Esophagus (tissue), 2 donors: ENCODE data around the gene IAH1. TPM values are rescaled to one million over a fixed set of nuclear protein-coding genes. Genes with fewer than 3 reads are reported as not detected.

Source experiments
- H3K27ac ChIP-seq, 2 donors: one replicate each; pipeline ENCODE4 v1.5.1; 2013; ENCODE audit warnings: low read depth in 2 of 2, mild to moderate bottlenecking in 2 of 2, inconsistent platforms in 1 of 2, low read length in 1 of 2, moderate library complexity in 1 of 2
- H3K27me3 ChIP-seq, 2 donors: one replicate each; pipeline ENCODE4 v1.6.1; 2013; ENCODE audit warnings: low read length in 2 of 2, control low read depth in 1 of 2, mild to moderate bottlenecking in 1 of 2; ENCODE audit not compliant: insufficient read depth in 2 of 2, control insufficient read depth in 1 of 2
- H3K36me3 ChIP-seq, 2 donors: one replicate each; pipeline ENCODE4 v1.6.1; 2013; ENCODE audit warnings: low read length in 1 of 2; ENCODE audit not compliant: control insufficient read depth in 2 of 2, insufficient read depth in 2 of 2
- H3K4me1 ChIP-seq, 2 donors: one replicate each; pipeline ENCODE4 v1.6.1; 2013; ENCODE audit warnings: low read length in 1 of 2; ENCODE audit not compliant: control insufficient read depth in 2 of 2, insufficient read depth in 2 of 2
- H3K4me3 ChIP-seq, 2 donors: one replicate each; pipeline ENCODE4 v1.5.1; 2013; ENCODE audit warnings: low read length in 2 of 2, mild to moderate bottlenecking in 2 of 2, low read depth in 1 of 2, moderate library complexity in 1 of 2
- H3K9me3 ChIP-seq, 2 donors: one replicate each; pipeline ENCODE4 v1.6.1; 2013; ENCODE audit warnings: mild to moderate bottlenecking in 2 of 2, low read depth in 1 of 2, low read length in 1 of 2, moderate library complexity in 1 of 2; ENCODE audit not compliant: control insufficient read depth in 2 of 2, insufficient read depth in 1 of 2
- WGBS, 2 donors: extraction: QIAGEN DNeasy Blood & Tissue Kit; methylation state at CpG; one replicate each; pipeline ENCODE4 v1.1.7; 2013; 5-methylcytosine and 5-hydroxymethylcytosine counted together
- polyA plus RNA-seq, 2 donors: library from polyadenylated mRNA; stranded (reverse); fragments of 200-250 nt; gene quantifications; one replicate each; pipeline ENCODE4 v1.2.3, GENCODE V29; 2013
- donor health status: healthy with polysubstance abuse.
- donor health status: Bipolar disorder and iron deficiency.

Gene IAH1
- polyA plus RNA-seq, 2 donors: 36.2 to 42.2 TPM

DNA sequence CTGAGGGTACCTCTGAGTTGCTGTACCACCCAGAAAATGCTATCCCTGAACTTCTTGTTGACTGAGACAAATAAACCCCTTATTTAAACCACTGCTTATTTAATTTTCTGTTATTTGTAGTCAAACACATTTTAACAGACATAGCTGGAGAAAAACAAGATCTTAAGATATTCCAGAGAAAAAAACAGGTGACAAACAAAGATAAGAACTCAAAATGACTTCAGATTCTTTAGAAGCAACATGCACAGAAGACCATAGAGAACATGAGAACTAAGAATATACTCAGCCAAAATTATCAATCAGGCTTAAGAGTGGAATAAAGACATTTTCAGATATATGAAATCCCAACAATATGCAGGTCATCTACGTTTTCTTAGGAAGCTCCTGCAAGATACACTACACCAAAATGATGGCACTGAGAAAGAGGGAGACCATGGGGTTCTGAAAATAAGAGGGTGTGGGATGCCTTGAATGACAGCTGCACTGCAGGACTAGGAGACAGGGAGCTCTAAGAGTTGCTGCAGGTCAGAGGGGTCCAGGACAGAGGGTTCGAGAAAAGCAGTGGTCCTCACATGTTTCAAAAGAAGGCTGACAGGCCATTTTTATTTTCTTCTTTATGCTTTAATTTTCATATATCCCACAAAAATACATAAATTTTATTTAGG, 42.9 kb downstream of the IAH1 start:
- no peaks in the 10 kb centered on the region for H3K27me3 ChIP-seq
- H3K4me3 ChIP-seq: no peak overlapping the region
- WGBS, 2 donors: 83 to 93% methylated on average over 2 of the region's 2 CpGs
- H3K27ac ChIP-seq: no peak overlapping the region
- H3K4me1 ChIP-seq: no peaks in the 10 kb centered on the region
- H3K36me3 ChIP-seq: peaks cover 14 to 18% of the 10 kb centered on the region in 2 donors
- no peaks in the 10 kb centered on the region for H3K9me3 ChIP-seq

DNA sequence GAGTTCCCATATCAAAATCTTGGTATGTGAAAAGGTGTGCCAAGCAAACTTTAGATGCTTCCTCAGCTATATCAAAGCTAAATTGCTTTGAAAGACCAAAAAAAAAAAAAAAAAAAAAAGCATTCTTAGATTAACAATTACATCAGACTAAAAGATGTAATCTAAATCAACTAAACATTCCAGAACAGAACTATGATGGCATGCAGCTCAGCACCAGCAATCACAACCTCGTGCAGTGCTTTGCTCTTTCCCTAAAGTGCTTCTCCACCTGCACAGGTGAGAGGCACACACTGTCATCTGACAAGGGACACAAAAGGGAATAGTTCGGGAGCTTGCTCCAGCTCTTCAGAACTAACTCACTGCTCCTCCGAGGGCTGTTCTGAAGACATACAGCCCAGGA, 43.8 kb downstream of the IAH1 start:
- peaks cover 14 to 15% of the 10 kb centered on the region in 2 donors for H3K36me3 ChIP-seq
- H3K9me3 ChIP-seq: no peaks in the 10 kb centered on the region
- WGBS, 2 donors: 86 to 91% methylated on average over 3 of the region's 3 CpGs
- H3K27me3 ChIP-seq: no peaks in the 10 kb centered on the region
- no peaks in the 10 kb centered on the region for H3K4me1 ChIP-seq
- no peak overlapping the region for H3K4me3 ChIP-seq
- no peak overlapping the region for H3K27ac ChIP-seq

DNA sequence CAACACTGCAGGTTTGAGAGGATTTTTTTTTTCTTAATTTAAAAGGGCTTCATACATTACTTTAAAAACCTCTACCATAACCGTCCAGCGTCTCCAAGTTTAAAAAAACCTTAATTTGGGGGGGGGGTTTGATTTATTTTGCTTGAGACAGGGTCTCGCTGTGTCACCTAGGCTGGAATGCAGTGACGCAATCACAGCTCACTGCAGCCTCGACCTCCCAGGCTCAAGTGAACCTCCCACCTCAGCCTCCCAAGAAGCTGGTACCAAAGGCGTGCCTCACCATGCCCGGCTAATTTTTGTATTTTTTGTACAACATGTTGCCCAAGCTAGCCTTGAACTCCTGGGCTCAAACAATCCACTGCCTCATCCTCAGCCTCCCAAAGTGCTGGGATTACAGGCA, 44.4 kb downstream of the IAH1 start:
- 96 to 97% methylated on average over 7 of the region's 7 CpGs for WGBS, 2 donors
- Histone ChIP-seq H3K27me3 (no peaks in the 10 kb centered on the region), H3K36me3 (peaks cover 12% of the 10 kb centered on the region in 2 donors), H3K4me1 (no peaks in the 10 kb centered on the region), H3K27ac (no peak overlapping the region), H3K4me3 (no peak overlapping the region), H3K9me3 (no peaks in the 10 kb centered on the region)

DNA sequence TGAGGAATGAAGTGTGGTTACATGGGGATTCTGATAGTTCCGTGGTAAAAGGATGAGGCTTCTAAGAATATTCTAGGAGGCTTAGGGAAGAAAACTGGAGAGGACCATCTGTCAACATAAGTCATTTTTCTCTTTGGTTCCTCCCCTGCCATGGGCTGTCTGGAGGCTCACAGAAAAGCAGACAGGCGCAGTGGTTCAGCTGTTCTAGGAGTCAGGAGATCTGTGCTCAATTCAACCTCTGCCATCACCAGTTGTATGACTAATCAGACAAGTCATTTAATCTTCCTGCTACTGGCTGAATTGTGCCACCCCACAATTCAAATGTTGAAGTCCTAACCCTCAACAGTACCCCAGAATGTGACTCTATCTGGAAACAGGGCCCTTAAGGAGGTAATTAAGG, 44.9 kb downstream of the IAH1 start:
- WGBS, 2 donors: 96 to 97% methylated on average over 2 of the region's 2 CpGs

DNA sequence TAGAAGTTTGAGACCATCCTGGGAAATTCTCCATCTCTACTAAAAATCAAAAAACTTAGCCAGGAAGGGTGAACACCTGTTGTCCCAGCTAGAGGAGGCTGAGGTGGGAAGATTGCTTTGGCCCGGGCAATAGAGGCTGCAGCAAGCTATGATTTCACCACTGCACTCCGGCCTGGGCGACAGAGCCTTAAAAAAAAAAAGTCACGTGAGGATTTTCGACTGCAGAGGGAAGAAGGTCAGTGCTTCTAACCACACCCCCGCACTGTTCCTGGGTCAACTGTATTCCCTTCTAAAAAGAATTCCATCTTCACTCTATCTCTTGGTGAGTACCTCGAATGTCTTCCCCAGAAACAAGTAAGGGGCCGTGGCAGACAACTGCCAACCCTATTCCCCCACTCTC, 49.9 kb downstream of the IAH1 start:
- Histone ChIP-seq H3K27me3 (no peaks in the 10 kb centered on the region), H3K4me1 (no peaks in the 10 kb centered on the region), H3K4me3 (no peak overlapping the region), H3K27ac (no peak overlapping the region), H3K36me3 (peaks cover 3 to 6% of the 10 kb centered on the region in 2 donors), H3K9me3 (no peaks in the 10 kb centered on the region)
- WGBS, 2 donors: 94% methylated on average over 8 of the region's 8 CpGs

More for the DNA sequence above, 44.9 kb downstream of the IAH1 start:
- Histone ChIP-seq H3K27me3 (no peaks in the 10 kb centered on the region), H3K9me3 (no peaks in the 10 kb centered on the region), H3K4me1 (no peaks in the 10 kb centered on the region), H3K4me3 (no peak overlapping the region), H3K27ac (peak overlapping the region in 1 of 2 donors; percentile 2), H3K36me3 (peaks cover 12% of the 10 kb centered on the region in 2 donors)

DNA sequence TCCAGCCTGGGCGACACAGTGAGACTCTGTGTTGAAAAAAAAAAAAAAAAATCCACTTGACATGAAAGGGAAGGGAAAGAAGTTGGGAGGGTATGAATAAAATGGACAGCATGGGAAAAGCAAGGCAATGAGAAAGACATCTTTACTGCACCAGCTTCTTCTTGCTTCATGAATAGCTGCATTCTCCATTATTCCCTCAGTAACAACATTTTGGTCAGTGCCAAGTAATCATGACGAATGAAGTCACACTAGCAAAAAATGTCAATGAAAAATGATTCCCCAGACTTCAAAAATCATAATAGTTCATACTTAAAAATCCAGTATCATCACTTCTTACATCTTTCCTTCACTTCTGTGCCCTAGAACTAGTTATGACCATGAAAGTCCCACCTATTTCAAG, 50.9 kb downstream of the IAH1 start:
- no peaks in the 10 kb centered on the region for H3K4me1 ChIP-seq
- WGBS, 2 donors: 75 to 85% methylated on average over 2 of the region's 2 CpGs
- H3K27me3 ChIP-seq: no peaks in the 10 kb centered on the region
- no peak overlapping the region for H3K4me3 ChIP-seq
- peaks cover 0 to 2% of the 10 kb centered on the region in 2 donors for H3K36me3 ChIP-seq
- H3K9me3 ChIP-seq: no peaks in the 10 kb centered on the region
- H3K27ac ChIP-seq: no peak overlapping the region

DNA sequence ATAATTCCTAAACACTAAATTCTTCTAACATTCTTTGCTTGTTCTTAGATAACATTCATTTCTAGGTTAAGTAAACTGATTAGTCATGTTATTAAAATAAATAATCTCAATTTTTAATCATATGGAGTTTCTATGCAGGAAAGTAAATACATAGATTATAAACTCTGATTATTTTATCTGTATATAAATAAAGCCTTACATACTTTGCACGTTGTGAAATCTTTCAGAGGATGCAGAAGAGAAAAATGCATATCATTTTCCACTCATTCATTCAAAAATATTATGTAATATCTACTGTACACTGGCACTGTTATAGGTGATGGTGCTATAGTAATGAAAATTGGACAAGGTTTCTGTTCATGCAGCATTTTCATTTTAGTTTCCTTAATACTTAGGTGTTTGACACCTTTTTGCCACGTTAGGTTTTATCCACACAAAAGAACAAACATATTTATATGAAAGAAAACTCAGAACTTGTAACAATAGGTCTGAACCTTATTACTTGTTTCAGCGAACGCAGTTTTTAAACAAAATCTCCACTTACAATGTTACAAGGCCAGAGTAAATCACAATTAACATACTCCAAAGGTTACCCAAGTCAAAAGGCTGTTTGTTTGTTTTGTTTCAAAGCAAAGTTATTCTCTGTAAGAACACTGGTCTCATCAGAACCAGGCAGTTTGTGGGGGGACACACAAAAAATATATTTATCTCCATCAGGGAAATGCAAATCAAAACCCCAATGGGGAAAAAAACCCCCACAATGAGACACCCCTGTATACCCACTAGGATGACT, 53.8 kb downstream of the IAH1 start:
- WGBS, 2 donors: 63 to 80% methylated on average over 4 of the region's 4 CpGs
- H3K27ac ChIP-seq: no peak overlapping the region
- H3K4me1 ChIP-seq: no peaks in the 10 kb centered on the region
- no peaks in the 10 kb centered on the region for H3K27me3 ChIP-seq
- H3K36me3 ChIP-seq: no peaks in the 10 kb centered on the region
- H3K4me3 ChIP-seq: no peak overlapping the region
- no peaks in the 10 kb centered on the region for H3K9me3 ChIP-seq

DNA sequence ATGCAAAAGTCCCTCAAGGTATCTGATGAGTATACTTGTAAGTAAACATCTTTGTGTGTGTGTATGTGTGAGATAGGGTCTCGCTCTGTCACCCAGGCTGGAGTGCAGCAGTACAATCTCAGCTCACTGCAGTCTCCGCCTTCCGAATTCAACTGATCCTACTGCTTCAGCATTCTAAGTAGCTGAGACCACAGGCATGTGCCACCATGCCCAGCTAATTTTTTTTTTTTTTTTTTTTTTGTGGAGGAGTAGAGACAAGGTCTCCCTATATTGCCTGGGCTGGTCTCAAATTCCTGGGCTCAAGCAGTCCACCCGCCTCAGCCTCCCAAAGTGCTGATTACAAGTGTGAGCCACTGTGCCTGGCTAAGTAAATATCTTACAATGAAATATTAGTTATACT, 58.1 kb downstream of the IAH1 start:
- Histone ChIP-seq H3K27me3 (no peaks in the 10 kb centered on the region), H3K4me3 (no peak overlapping the region), H3K4me1 (no peaks in the 10 kb centered on the region), H3K36me3 (peaks cover 0 to 5% of the 10 kb centered on the region in 2 donors), H3K27ac (no peak overlapping the region), H3K9me3 (no peaks in the 10 kb centered on the region)
- WGBS, 2 donors: 88 to 92% methylated on average over 4 of the region's 4 CpGs

DNA sequence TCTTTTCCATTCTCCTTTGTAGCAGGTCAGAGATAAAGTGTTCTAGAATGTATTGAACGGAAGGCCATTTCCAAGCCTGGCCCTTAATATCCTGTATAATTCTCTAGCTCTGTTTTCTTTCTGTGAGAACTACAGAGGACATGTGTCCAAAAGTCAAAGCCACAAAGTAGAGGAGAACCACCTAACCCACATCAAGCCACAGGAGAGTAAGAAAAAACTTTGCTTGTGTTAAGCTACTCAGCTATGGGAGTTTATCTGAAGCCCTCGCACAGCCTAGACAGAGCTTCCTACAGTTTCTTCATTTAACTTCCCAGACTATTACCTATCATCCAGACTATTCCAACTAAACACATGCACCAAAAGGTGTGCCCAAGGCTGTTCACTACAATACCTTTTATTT, 59.3 kb downstream of the IAH1 start:
- 97 to 99% methylated on average over 2 of the region's 2 CpGs for WGBS, 2 donors
- Histone ChIP-seq H3K36me3 (peaks cover 0 to 5% of the 10 kb centered on the region in 2 donors), H3K27me3 (no peaks in the 10 kb centered on the region), H3K9me3 (no peaks in the 10 kb centered on the region), H3K4me1 (no peaks in the 10 kb centered on the region), H3K4me3 (no peak overlapping the region), H3K27ac (no peak overlapping the region)

DNA sequence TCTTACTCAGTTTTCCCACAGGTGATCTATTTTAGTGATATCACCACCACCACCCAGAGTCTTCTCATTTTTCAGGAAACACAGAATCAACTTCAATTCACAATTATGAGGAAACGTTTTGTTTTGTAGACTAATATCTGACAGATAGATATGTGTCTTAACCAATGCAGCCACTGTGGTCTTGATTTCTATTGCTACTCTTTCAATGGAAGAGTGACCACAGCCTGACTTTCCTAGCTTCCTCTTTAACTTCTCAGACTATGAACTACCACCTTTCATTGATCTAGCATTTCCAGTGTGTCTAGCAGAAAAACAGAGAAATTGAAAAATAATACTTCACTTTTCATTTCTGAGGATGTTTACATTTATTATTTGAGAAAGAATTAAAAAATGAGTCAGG, 60.8 kb downstream of the IAH1 start:
- no peak overlapping the region for H3K4me3 ChIP-seq
- H3K4me1 ChIP-seq: no peaks in the 10 kb centered on the region
- H3K27me3 ChIP-seq: no peaks in the 10 kb centered on the region
- WGBS, 2 donors: 49 to 61% methylated on average over 1 of the region's 1 CpG
- no peaks in the 10 kb centered on the region for H3K9me3 ChIP-seq
- H3K36me3 ChIP-seq: peaks cover 0 to 5% of the 10 kb centered on the region in 2 donors
- H3K27ac ChIP-seq: no peak overlapping the region
